GM19193 (cell line): ENCODE results near the gene TAF4.

Experiments
- POLR2A ChIP-seq: IDR thresholded peaks from 4 replicates; pipeline ENCODE4 v1.6.1; 2011; ENCODE audit not compliant: insufficient read depth, insufficient read length; ENCODE audit errors: extremely low read depth

Gene TAF4

DNA sequence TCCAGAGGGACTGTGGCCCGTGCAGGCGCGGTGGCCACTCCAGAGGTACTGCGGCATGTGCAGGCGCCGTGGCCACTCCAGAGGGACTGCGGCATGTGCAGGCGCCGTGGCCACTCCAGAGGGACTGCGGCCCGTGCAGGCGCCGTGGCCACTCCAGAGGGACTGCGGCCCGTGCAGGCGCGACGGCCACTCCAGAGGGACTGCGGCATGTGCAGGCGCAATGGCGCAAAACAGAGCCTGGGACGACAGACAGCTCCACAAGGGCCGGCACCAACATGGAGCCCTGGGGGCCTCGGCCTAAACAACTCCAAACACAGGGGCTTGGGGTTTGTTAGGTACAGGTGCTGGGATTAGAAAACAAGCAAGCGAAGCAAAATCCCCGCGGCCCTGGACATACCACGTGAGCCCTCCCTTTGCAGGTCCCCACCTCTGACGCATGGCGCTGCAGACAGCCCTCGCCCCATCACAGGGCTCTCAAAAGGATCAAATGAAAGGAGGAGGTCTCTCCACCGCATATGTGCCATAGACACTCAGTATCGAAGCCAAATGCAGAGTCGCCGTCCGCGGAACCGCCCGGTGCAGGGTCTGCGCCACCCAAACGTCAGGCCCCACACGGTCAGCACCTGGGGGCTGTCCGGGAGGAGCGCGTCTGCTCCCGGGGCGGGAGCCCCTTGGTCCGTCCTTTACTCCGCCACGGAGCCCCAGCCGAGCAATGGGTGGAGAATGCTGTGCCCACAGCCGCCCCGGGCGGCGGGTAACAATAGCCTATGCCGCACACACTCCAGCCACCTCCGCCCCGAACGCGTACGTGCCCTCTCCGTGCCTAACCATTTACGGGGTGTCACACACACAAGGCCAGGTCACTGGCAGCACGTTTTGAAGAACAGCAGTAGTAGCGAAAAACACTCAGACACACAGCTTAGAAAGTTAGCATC lies 85.7 kb downstream of the TAF4 start:
- TF ChIP-seq POLR2A, result no peak

GRCh38 chr20:61979090-61979489 lies 86.6 kb downstream of the TAF4 start:
- no peak for TF ChIP-seq POLR2A

DNA sequence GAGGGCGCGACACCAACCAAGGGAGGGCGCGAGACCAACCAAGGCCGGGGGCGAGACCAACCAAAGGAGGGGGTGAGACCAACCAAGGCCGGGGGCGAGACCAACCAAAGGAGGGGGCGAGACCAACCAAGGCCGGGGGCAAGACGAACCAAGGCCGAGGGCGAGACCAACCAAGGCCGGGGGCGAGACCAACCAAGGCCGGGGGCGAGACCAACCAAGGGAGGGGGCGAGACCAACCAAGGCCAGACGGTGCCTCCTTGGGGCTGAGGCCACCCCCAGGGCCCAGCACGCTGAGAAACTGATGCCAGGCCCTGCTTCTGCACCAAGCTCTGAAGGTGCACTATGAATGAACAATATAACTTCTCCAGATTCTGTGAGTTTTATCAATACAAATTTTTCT lies 87.2 kb downstream of the TAF4 start:
- no peak for TF ChIP-seq POLR2A

GRCh38 chr20:61977419-61977786 lies 88.3 kb downstream of the TAF4 start:
- no peak for TF ChIP-seq POLR2A

DNA sequence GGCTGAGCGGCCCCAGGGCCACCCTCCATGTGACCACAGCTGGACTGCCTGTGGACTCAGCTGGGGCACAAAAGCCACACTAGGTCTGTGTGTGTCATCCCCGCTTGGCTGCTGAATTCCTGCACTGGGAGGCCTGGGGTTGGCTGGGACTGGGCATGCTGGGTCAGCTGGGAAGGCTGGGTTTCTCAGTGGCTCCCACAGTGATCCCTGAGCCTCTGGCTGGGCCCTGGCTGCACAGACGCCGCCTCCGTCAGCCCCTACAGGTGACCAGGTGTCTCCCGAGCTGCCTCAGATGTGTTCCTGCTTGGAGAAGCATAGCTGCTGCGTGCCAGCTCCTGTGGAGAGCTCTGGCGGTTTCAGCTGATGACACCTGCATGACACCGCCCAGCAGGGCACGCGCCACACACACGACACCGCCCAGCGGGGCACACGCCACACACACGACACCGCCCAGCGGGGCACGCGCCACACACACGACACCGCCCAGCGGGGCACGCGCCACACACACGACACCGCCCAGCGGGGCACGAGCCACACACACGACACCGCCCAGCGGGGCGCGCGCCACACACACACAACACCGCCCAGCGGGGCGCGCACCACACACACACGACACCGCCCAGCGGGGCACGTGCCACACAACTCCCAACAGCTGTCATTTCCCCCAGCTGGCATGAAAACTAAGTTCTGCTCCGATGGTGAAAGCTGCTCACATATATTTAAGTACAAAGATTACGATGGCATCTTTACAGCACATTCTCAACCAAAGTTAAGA lies 88.8 kb downstream of the TAF4 start:
- no peak for TF ChIP-seq POLR2A

- TF ChIP-seq POLR2A, result no peak
Measured at GRCh38 chr20:61976263-61976643, 89.4 kb downstream of the TAF4 start.

DNA sequence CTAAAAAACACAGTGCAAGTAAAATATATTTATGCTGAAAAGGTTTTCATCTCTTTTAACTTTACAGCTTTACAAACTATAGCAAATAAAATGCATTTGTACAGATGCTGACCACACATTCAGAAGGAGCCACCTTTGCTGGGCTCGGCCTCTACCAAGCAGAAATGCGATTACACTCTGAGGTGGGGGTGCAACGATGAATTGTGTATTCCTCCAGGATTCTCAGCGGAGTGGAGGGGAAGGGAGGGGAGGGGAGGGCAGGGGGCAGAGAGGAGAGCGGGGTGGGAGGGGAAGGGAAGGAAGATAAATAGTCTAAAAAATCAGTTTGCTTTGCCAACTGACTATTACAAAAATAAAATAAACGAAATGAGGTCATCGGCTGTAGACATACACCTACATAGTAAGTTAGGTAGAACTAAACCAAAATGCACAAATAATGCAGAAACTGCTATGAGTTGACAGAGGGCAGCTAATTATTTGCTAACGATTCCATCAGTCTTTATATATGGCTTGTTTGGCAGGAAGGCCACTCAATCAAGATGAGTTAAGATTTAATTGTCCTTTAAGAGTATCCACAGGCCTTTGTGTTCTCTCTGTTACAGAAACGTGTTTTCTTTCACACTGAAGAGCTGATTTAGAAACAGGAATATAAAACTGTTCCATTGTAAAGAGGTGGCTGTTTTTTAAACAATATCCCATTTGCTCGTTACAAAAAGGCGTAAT lies 90.1 kb downstream of the TAF4 start:
- TF ChIP-seq POLR2A, result no peak

DNA sequence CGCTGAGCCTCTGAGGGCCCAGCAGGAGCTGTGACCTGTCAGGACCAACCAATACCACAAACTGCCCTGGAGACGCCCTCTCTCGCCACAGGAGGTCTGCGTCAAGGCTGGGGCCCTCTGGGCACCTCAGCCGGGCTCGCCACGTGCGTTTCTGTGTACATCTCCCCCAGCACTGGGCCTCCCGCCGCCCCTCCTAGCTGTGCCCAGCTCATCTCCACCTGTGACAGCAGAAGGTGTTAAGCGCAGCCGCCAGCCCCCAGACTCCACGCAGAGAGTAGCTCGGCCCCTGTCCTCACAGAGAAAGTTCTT lies 91.4 kb downstream of the TAF4 start:
- no peak for TF ChIP-seq POLR2A

- no peak for TF ChIP-seq POLR2A
Measured at GRCh38 chr20:61973515-61974356, 91.9 kb downstream of the TAF4 start.

DNA sequence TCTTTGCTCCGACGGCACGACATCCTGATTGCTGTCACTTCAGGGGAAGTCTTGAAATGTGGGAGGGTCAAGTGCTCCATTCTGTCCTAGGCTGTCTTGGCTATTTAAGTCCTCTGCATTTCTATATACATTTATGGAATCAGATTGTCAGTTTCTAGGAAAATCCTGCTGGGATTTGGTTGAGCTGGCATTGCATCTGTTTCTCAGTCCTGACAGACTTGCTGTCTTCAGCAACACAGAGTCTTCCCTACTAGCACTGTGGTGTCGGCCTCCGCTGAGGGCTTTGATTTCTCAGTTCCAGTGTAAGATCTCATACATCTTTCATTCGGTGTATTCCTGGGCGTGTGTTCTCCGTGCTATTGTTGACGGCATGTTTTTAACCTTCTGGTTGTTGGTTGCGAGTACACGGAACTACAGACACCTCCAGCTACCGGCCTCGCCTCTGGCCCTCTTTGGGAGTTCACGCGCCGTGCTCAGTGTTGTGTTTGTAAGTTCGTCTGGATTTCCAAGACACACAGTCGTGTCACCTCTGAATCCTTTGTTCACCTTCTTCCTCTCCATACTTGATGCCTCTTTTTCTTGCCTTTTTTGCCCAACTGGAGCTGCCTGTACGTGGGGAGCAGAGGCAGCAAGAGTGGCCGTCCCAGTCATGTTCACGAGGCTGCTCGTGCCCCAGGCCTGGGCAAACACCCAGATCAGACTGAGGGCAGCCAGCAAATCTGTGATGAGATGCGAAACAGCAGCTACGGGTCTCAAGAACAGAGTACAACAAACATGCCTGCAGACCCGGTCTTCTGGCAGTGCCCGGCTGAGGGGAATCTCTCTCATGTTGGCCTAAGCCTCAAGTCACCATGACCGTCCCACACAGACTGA lies 92.8 kb downstream of the TAF4 start:
- no peak for TF ChIP-seq POLR2A

DNA sequence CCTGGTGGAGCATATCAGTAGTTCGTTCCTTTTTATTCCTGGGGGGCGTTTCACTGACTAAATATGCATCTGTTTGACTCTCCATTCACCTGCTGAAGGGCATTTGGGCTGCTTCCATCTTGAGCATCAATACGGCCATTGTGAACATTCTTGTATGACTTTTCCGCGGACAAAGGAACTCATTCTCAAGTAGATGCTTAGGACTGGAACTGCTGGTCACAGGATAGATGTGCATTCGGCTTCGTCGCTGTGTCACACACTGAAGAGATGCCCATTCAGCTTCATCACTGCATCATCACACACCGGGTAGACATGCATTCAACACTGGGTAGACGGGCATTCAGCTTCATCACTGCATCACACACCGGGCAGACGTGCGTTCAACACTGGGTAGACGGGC lies 95.3 kb downstream of the TAF4 start:
- no peak for TF ChIP-seq POLR2A

- no peak for TF ChIP-seq POLR2A
Measured at GRCh38 chr20:61969806-61970205, 95.9 kb downstream of the TAF4 start.

DNA sequence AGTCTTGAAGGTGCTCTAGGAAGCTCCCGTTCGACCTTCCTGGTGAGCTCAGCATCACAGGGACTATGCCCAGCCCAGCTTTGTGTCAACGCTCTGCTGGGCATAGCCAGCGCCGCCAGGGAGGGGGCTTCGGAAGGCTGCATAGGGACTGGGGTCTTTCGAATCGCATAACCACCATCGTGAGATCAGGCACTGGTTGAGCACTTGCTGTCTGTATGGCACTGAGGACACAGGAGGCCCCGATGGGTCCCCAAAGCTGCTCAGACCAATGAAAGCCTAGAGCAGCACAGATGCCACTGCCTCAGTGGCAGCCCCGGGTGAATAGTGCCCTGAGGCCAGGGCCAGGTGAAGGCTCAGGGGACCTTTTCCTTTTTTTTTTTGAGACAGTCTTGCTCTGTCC lies 96.7 kb downstream of the TAF4 start:
- TF ChIP-seq POLR2A, result no peak

- TF ChIP-seq POLR2A, result no peak
Measured at GRCh38 chr20:61968036-61968810, 97.5 kb downstream of the TAF4 start.

GRCh38 chr20:61967300-61967699 lies 98.4 kb downstream of the TAF4 start:
- no peak for TF ChIP-seq POLR2A
